UCSD-AML1 (cell line): Measurements from ENCODE around the gene GABRR1.

Source experiments
- DNase-seq: peaks from one replicate; lab custom pipeline; 2025; ENCODE audit not compliant: unreplicated experiment; lab: John Stamatoyannopoulos, UW

Gene GABRR1

GRCh38 chr6:89216411-89216810 is 747 bp downstream of the GABRR1 start:
- no peak for DNase-seq

DNA sequence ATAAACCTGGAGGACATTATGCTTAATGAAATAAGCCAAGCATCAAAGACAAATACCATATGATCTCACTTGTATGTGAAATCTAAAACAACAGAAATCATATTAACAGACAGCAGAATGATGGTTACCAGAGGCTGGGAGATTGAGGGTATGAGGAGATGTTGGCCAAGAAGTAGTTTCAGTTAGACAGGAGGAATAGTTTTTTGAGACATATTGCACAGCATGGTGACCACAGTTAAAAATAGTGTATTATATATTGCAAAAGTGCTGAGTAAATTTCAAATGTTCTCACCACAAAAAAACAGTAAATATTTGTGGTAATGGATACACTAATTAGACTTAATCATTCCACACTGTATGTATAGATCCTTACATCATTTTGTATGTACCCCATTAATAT is 1.8 kb downstream of the GABRR1 start:
- no peak for DNase-seq

DNA sequence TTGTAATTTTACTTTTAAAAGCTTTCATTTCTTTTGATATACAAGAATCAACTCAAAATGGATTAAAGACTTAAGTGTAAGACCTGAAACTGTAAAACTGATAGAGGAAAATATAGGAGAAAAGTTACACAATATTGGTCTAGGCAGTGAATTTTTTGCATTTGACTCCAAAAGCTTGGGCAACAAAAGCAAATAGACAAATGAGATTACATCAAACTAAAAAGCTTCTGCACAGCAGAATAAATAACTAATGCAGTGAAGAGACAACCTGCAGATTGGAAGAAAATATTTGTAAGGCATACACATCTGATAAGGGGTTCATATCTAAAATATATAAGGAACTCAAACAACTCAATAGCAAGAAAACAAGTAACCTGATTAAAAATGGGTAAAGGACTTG is 3.0 kb downstream of the GABRR1 start:
- DNase-seq, result no peak

GRCh38 chr6:89212472-89212871 is 4.7 kb downstream of the GABRR1 start:
- DNase-seq, result no peak

DNA sequence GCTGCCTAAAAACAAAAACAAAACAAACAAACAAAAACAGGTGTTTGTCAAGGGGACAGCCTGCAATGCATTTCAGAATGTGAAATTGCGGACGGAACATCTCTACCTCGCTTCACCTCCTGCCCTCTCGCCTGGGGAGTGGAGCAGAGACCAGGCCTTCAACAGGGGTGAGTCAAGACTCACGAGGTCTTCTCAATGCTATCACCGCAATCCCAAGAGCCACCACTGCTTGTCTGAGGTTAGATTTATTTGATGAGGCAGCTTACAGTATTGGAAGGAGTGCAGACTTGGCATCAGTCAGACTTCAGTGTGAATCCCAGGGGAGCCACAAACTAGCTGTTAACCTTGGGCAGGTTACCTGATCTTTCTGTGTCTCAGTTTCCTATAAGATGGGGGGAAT is 7.7 kb downstream of the GABRR1 start:
- no peak for DNase-seq

DNA sequence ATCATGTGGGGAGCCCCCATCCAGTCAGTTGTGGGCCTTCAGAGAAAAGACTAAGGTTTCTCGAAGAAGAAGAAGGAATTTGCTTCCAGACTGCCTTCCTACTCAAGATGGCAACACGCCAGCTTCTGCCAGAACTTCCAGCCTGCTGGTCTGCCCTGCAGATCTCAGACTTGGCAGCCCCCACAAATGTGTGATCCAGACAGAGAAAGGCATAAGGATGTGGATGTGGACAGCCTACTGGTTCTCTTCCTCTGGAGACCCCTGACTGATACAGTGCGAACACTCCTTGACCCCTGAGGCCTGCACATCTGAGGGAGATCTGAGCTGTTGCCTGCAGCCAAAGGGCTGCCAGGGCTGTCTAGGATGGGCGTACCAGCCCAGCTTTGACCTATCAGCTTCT is 8.6 kb downstream of the GABRR1 start:
- no peak for DNase-seq

- no peak for DNase-seq
Measured at GRCh38 chr6:89205819-89206218, 11.3 kb downstream of the GABRR1 start.

GRCh38 chr6:89204096-89204495 is 13.1 kb downstream of the GABRR1 start:
- DNase-seq, result no peak

GRCh38 chr6:89200706-89201215 is 16.4 kb downstream of the GABRR1 start:
- DNase-seq, result no peak

DNA sequence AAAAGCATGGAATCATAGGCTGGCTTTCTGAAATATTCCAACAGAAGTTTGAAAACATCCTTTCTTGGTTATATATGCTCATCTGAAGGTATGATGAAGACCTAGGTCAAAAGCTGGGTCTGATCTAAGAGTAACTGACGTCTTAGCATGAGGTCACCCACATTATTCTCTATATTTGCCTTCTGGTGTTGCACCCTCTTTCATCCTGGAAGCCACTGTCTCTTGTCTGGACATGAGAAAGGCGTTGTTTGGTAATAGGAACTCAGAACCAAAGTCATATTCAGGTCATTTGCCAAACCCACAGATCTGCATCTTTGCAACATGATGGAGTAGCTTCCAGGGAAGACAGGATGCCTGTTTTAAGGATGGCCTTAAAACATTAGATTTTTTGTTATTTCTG is 17.6 kb downstream of the GABRR1 start:
- DNase-seq, result no peak

DNA sequence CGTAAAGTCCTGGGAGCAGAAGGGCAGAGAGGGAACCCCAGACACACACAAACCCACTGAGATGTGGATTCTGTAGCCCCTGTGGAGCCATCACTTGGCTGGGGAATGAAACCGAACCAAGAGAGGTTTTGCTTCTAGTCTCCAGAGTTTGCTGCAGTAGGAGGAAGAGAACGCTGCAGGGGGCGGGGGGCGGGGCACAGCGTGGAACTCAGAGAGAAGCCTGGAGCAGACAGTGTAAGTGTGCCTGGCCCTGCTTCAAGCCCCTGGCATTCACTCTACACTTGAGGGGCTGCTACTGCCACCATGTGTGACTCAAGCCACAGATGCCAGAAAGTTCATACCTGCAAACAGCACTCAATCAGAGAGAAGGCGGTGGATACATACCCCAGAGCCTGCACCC is 18.9 kb downstream of the GABRR1 start:
- no peak for DNase-seq

DNA sequence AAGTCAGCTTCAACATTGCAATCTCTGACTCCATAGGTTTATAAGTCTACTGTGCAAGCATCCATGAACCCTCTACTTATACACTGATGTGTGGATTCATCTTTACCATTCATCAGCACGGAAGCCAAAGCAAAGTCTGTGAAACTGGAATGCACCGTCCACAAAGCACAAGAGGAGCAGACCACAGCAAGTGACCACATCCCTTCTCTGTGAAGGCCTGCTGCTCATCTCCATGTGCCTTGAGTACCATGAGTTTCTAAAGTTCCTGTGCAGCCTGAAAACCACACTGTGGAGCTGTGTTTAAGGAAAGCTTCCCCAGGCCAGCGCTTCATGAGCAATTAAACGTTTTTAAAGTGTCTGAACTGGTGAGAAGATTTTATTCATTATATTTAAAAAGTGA is 20.0 kb downstream of the GABRR1 start:
- DNase-seq, result no peak

DNA sequence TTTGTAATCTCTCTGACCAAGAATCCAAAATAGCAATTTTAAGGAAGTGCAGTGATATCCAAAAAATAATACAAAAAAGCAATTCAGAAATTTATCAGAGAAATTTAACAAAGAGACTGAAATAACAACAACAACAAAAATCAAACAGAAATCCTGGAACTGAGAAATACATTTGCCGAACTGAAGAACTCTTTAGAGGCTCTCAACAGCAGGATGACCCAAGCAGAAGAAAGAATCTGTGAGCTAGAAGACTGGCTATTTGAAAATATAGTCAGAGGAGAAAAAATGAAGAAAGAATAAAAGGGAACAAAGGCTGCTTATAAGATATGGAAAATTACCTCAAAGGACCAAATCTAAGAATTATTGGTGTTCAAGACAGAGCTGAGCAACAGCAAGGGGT is 22.6 kb downstream of the GABRR1 start:
- no peak for DNase-seq

DNA sequence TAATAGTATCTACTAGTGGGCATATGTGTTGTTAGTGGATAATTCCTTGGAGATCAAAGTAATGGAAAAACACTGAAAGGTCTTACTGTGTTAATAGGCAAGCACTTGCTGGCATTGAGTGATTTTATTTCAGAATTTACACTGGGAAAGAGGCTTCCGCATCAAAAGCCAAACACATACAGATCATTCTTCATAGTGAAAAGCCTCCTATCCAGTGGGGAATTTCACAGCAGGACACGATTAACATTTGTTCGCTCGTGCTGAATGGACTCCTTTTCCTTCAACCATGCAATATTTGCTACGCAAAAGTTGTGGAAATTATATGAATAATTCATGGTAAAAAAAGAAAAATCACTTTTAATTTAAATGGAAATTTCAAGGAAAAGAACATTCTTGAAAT is 26.4 kb downstream of the GABRR1 start:
- no peak for DNase-seq

DNA sequence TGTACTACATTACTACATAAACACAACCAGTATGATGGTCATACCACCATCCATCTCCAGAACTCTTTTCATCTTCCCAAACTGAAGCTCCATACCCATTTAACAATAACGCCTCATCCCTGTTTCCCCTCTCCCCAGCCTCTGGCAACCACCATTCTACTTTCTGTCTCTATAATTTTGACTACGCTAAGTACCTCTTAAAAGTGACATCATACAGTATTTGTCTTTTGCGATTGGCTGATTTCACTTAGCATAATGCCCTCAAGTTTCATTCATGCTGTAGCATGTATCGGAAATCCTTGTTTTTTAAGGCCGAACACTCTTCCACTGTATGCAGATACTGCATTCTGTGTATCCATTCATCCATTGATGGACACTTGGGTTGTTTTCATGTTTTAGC is 29.7 kb downstream of the GABRR1 start:
- no peak for DNase-seq

- no peak for DNase-seq
Measured at GRCh38 chr6:89186762-89187161, 30.4 kb downstream of the GABRR1 start.

DNA sequence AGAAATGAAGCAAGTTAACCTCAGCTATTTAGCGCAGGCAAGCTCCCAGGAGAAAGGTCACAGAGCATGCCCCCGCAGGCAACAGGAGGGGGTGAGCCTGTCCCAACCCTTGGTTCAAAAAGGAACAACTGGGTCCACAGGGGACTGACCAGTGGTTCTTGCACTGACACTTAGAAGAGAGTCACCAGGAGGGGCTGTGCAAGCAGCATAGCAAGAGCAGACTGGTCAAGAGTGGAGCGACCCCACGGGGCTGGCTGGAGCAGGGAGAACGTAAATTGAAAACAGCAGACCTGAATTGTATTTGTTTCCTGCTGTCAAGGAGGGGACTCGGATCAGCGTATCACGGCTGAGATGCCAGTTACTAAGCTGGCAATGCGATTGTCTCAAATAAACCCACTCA is 32.8 kb downstream of the GABRR1 start:
- DNase-seq, result no peak

- DNase-seq, result no peak
Measured at GRCh38 chr6:89183294-89183693, 33.9 kb downstream of the GABRR1 start.

DNA sequence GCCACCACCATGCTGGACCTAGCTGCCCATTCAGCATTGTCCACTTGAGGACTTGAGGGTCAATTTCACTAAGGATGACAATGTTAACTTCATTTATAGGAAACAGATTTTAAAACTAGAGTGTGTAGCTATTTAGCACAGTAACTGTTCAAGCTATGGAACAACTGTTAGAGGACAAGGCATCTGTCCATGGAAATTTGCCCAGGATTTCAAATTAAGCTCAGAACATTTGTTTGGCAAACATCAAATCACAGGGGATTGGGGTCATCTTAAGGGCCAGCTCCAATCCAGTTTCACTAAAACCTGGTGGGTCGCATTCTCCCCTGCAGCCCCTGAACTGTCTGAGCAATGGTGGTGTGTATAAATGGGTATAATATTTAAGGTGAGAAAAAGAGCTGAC is 36.2 kb downstream of the GABRR1 start:
- no peak for DNase-seq

GRCh38 chr6:89180112-89180511 is 37.0 kb downstream of the GABRR1 start:
- DNase-seq, result no peak

GRCh38 chr6:89173634-89174033 is 43.5 kb downstream of the GABRR1 start:
- DNase-seq, result no peak

GRCh38 chr6:89172131-89172530 is 45.0 kb downstream of the GABRR1 start:
- no peak for DNase-seq

DNA sequence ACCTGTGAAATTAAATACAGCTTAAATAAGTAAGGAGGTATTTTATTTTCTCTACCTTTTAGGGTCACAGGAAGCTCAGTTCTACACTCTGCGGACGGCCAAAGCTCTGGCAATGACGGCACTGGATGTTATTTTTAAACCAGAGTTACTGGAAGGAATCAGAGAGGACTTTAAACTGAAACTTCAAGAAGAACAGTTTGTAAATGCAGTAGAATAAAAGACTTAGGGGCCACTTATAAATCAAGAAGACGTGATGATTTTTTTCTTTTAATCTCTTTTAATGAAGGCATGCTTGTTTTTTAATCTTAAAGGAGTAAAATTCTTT is 55.1 kb downstream of the GABRR1 start:
- DNase-seq, result no peak
